ENCODE data around the gene OLFM1.

DNA sequence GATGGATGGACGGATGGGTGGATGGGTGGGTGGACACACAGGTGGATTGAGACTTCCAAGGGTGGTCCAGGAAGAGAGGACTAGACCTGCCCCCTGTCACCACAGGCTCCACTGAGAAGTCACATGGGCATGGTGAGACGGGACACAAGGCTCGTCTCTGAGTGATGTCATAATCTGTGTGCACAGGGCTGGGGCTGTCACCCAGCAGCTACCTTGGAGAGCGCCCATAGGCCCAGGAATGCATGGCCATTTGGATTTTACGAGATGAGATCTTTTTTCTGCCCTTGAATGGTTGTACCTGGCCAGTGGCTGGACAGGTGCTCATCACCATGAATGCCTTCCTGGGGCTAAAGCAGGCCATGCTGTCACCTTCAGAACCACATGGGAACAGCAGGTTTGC is 3.1 kb downstream of the OLFM1 start:
- TF ChIP-seq, protein P1, sequence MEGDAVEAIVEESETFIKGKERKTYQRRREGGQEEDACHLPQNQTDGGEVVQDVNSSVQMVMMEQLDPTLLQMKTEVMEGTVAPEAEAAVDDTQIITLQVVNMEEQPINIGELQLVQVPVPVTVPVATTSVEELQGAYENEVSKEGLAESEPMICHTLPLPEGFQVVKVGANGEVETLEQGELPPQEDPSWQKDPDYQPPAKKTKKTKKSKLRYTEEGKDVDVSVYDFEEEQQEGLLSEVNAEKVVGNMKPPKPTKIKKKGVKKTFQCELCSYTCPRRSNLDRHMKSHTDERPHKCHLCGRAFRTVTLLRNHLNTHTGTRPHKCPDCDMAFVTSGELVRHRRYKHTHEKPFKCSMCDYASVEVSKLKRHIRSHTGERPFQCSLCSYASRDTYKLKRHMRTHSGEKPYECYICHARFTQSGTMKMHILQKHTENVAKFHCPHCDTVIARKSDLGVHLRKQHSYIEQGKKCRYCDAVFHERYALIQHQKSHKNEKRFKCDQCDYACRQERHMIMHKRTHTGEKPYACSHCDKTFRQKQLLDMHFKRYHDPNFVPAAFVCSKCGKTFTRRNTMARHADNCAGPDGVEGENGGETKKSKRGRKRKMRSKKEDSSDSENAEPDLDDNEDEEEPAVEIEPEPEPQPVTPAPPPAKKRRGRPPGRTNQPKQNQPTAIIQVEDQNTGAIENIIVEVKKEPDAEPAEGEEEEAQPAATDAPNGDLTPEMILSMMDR (IDR thresholded peaks at IDR 0.05), result no peak
- TF ChIP-seq EP300 (IDR thresholded peaks at IDR 0.05) (no peak), POLR2A (IDR thresholded peaks at IDR 0.05; ENCODE audit: low read depth) (no peak), POLR2AphosphoS5 (IDR thresholded peaks at IDR 0.05) (no peak)

Measured in esophagus muscularis mucosa (tissue), 4 donors.